GM19099 (cell line): Measurements from ENCODE around the gene IPP.

Experiments
- POLR2A ChIP-seq: IDR thresholded peaks from 3 replicates; pipeline ENCODE4 v1.6.1; 2011; ENCODE audit warnings: low read depth; ENCODE audit not compliant: insufficient read length; ENCODE audit errors: extremely low read depth

IPP gene

DNA sequence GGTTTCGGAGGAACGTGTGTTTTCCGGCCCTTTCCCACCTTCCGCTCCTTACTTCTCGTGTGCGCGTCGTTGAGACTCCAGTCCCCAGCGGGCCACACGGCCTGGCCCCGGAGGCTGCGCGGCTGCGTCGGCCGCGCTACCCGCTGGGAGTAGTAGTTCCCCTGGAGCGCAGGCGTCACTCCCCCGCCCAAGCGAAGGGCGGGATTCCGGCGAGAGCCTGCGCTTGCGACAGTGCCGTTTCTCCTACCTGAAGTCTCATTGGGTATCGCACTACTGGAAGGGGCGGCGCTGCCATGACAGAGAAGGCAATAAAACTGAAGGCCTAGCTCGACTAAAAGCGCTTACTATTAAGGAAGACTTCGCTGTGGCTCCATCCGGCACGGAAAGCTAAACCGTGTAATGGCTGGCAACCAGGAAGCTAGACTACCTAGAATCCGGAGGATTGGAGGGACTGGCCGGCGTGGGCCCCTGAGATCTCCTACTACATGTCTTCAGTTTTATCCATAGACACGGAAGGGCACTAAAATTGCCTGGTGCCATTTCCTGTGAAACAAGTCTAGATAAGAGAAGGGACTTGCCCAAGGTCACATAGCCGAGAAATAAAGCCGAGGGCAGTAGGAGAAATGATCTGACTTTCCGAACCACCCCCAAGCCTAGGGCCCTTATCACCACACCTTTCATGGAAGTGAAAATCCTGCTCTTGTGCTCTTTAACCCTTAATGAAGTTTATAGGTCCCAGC is 63.3 kb downstream of the IPP start:
- peak; percentile 97 for TF ChIP-seq POLR2A

DNA sequence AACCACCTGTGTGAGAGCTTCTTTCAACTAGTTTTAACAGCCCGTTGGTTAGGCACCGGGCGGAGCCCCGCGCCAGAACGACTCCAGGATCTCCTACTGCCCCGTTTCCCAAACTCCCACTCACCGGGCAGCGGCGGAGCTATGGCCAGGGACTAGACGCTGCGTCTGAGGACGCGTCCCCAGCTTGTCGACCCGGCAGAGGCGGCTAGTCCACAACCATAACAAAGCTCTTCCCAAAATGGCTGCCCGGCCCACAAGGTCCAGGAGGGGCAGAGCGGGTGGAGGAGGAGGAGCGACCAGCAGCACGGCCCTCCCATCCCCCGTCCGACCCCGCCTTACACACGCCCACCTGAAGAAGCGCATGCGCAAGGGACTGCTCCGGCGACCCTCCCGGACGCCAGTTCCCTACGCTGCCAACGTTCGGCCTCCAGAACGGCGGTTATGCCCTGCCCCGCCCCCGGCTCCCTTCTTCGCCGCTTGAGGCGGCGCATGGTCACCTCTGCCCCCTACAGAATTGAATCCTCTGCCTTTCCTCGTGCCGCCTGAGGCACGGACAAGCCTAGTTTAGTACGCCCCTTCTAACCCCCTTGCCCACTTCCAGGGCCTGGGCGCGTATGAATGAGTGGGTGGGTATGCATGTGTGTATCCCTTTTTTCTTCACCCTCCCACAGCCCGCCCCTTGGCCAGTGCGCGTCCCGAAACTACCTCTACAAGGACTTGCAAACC is 64.0 kb downstream of the IPP start, which contains the start of gene GPBP1L1:
Gene GPBP1L1 (minus strand): TSS at position 246 of the 726 bp plus-strand sequence. CDS start 27,446 bp downstream, outside the sequence.
- TF ChIP-seq POLR2A, result peak; percentile 81

GRCh38 chr1:45686015-45686287 is 64.5 kb downstream of the IPP start:
- no peak for TF ChIP-seq POLR2A

GRCh38 chr1:45685308-45686014 is 65.0 kb downstream of the IPP start:
- no peak for TF ChIP-seq POLR2A

DNA sequence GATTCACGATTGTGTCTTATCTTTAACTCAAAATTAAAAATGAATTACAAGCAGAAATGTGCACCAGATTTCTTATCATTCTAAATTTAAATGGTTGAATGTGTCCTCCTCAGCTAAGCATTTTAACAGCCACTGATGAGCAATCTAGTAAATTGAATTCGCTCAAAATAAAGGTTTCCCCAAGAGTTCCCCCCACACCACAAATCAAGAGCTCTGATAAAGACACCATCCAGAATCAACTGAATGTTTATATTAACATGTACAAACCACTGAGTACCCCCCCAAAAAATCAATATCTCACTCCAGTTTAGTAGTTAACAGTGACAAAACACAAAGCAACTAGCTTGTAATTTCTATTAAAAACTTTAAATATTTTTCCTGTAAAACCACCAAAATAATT is 66.1 kb downstream of the IPP start:
- no peak for TF ChIP-seq POLR2A

DNA sequence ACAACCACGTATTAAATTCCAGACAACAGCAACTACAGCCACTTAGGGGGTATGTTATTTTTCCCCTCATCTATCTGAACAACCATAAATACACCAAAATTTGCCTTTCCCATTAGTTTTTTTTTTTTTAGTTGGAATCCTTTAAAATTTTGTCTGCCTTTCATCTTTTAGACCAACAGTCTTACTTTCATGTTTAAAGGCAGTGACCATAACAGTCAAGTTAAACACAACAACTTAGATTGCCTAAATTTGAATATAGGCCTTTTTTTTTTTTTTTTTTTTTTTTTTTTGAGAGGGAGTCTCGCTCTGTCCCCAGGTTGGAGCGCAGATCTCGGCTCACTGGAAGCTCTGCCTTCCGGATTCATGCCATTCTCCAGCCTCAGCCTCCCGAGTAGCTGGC is 67.5 kb downstream of the IPP start:
- no peak for TF ChIP-seq POLR2A

GRCh38 chr1:45679123-45679522 is 71.3 kb downstream of the IPP start:
- TF ChIP-seq POLR2A, result no peak

GRCh38 chr1:45678489-45678888 is 72.0 kb downstream of the IPP start:
- no peak for TF ChIP-seq POLR2A

DNA sequence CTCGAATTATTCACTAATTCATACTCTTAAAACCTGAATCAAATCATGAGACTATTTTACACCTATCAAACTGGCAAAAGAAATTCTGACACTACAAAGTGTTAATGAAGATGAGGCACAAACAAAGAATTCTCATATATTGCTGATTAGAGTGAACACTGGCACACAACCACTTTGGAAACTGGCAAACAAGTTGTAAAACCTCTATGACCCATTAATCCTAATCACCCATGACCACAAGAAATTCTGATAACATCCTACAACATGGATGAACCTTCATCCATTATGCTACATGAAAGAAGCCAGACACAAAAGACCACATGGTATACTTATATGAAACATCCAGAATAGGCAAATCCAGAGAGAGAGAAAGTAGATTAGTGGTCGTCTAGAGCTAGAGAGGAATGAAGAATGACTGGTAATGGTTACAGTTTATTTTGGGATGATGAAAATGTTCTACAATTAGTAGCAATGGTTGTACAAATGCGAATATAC is 72.7 kb downstream of the IPP start:
- TF ChIP-seq POLR2A, result no peak

- TF ChIP-seq POLR2A, result no peak
These were observed 76.0 kb downstream of the IPP start for GRCh38 chr1:45674478-45674877.

GRCh38 chr1:45673956-45674355 is 76.5 kb downstream of the IPP start:
- TF ChIP-seq POLR2A, result no peak

GRCh38 chr1:45669859-45670655 is 80.4 kb downstream of the IPP start:
- TF ChIP-seq POLR2A, result no peak

DNA sequence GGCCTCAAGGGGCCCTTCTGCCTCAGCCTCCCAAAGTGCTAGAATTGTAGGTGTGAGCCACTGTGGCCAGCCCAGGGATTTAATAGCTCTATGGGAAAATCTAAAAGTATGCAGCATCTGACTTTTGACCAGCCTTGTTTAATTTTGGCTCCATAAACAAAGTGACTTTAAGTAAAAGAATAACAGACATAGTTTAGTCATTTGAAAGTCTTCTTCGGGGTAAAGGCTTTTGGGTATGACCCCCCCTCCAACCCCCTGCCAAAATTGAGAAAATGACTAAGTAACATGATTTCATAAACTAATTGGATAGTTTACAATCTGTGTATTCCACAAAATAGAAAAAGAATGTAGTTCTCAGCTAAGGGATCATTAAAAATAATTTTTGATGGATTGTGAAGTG is 81.1 kb downstream of the IPP start:
- TF ChIP-seq POLR2A, result no peak

DNA sequence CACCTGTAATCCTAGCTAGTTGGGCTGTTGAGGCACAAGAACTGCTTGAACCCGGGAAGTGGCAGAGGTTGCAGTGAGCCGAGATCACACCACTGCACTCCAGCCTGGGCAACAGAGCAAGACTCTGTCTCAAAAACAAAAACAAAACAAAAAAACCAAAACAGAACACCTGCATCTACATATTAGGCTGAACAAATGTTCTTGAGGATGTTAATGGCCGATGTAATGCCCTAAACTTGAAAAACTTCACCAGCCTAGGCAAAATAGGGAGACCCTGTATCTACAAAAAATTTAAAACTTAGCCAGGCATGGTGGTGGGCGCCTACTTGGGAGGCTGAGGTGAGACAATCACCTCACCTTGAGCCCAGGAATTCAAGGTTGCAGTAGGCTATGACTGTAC is 81.9 kb downstream of the IPP start:
- no peak for TF ChIP-seq POLR2A
